Measurements from ENCODE around the gene CD207.

Gene CD207

GRCh38 chr2:70842401-70842800, 6.8 kb upstream of the CD207 start:
- Histone ChIP-seq H3K4me1 (no peaks in the 10 kb centered on the region), H3K4me3 (ENCODE audit: low read depth, low read length) (no peak overlapping the region), H3K9me3 (no peaks in the 10 kb centered on the region), H3K36me3 (no peaks in the 10 kb centered on the region), H3K27me3 (no peaks in the 10 kb centered on the region)
- DNase-seq = no peak
- TF ChIP-seq CTCF (IDR thresholded peaks at IDR 0.05; ENCODE audit: low read depth, low read length) = no peak

- H3K9me3 ChIP-seq = no peaks in the 10 kb centered on the region
- no peak for DNase-seq
- no peaks in the 10 kb centered on the region for H3K36me3 ChIP-seq
- H3K4me3 ChIP-seq (ENCODE audit: low read depth, low read length) = no peak overlapping the region
- H3K4me1 ChIP-seq = no peaks in the 10 kb centered on the region
- no peak for TF ChIP-seq CTCF (IDR thresholded peaks at IDR 0.05; ENCODE audit: low read depth, low read length)
- no peaks in the 10 kb centered on the region for H3K27me3 ChIP-seq
Measured at GRCh38 chr2:70837980-70838925, 2.6 kb upstream of the CD207 start.

GRCh38 chr2:70834881-70835280, 735 bp downstream of the CD207 start:
- Histone ChIP-seq H3K36me3 (no peaks in the 10 kb centered on the region), H3K4me1 (no peaks in the 10 kb centered on the region), H3K9me3 (no peaks in the 10 kb centered on the region), H3K4me3 (ENCODE audit: low read depth, low read length) (no peak overlapping the region), H3K27me3 (no peaks in the 10 kb centered on the region)
- DNase-seq = no peak
- TF ChIP-seq CTCF (IDR thresholded peaks at IDR 0.05; ENCODE audit: low read depth, low read length) = no peak

GRCh38 chr2:70834106-70834505, 1.5 kb downstream of the CD207 start:
- Histone ChIP-seq H3K27me3 (no peaks in the 10 kb centered on the region), H3K9me3 (no peaks in the 10 kb centered on the region)

GRCh38 chr2:70833246-70833645, 2.4 kb downstream of the CD207 start:
- DNase-seq = no peak
- Histone ChIP-seq H3K4me3 (ENCODE audit: low read depth, low read length) (no peak overlapping the region), H3K9me3 (no peaks in the 10 kb centered on the region), H3K4me1 (no peaks in the 10 kb centered on the region), H3K27me3 (no peaks in the 10 kb centered on the region), H3K36me3 (no peaks in the 10 kb centered on the region)
- TF ChIP-seq CTCF (IDR thresholded peaks at IDR 0.05; ENCODE audit: low read depth, low read length) = no peak

More at GRCh38 chr2:70834106-70834505, 1.5 kb downstream of the CD207 start:
- H3K36me3 ChIP-seq = no peaks in the 10 kb centered on the region
- no peaks in the 10 kb centered on the region for H3K4me1 ChIP-seq
- H3K4me3 ChIP-seq (ENCODE audit: low read depth, low read length) = no peak overlapping the region
- DNase-seq = no peak
- no peak for TF ChIP-seq CTCF (IDR thresholded peaks at IDR 0.05; ENCODE audit: low read depth, low read length)

- no peak for DNase-seq
- no peak for TF ChIP-seq CTCF (IDR thresholded peaks at IDR 0.05; ENCODE audit: low read depth, low read length)
- Histone ChIP-seq H3K4me3 (ENCODE audit: low read depth, low read length) (no peak overlapping the region), H3K36me3 (no peaks in the 10 kb centered on the region), H3K27me3 (no peaks in the 10 kb centered on the region), H3K9me3 (no peaks in the 10 kb centered on the region), H3K4me1 (no peaks in the 10 kb centered on the region)
Measured at GRCh38 chr2:70832386-70832785, 3.2 kb downstream of the CD207 start.

All from BE2C (cell line).